Fibroblast of skin of left biceps (primary cell): ENCODE results near the gene IL36RN.

Experiments used
- DNase-seq, 2 experiments: peaks; one replicate each; pipeline ENCODE4 v3.0.0-alpha.2; 2013; ENCODE audit warnings: low read depth in 2 of 2

IL36RN gene

GRCh38 chr2:113058998-113059960 lies at the start of gene IL36RN:
Gene IL36RN (plus strand): TSS chr2:113059198. CDS start chr2:113059439, 241 bp downstream.
- no peak for DNase-seq

DNA sequence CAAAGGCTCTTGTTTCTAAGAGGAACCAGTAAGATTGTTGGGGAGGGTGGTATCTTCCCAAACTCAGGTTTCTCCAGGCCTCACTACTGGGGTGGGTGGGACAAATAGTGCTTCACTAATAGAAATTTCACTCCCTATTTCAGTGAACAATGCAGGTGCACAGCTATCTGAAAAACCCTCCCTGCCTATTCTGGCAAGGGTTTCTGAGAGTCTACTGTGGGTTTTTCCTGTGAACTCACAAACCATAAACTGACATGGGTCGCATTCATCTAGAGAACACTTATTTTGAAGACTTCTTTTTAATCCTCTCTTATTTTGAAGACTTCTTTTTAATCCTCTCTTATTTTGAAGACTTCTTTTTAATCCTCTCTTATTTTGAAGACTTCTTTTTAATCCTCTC lies 49.4 kb upstream of the IL36RN start:
- no peak for DNase-seq

DNA sequence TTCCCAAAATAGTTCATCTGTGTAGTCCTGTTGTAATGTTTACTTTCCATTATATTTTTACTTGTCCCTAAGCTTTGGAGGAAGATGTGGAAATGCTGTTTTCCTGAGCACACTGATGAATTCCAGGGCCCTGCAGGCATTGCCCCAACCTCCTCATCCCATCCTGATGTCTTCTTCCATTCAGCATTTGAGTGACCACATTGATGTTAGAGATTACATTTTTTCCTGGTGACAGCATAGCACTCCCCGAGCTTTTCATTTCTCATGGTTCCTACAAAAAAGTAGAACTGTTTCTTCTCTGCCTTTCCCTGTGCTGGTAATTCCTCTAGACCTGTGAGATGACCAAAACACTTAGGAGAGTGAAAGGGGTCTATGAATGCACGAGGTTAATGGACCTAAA lies 48.9 kb upstream of the IL36RN start:
- no peak for DNase-seq

GRCh38 chr2:113011108-113011507 lies 47.9 kb upstream of the IL36RN start:
- no peak for DNase-seq

DNA sequence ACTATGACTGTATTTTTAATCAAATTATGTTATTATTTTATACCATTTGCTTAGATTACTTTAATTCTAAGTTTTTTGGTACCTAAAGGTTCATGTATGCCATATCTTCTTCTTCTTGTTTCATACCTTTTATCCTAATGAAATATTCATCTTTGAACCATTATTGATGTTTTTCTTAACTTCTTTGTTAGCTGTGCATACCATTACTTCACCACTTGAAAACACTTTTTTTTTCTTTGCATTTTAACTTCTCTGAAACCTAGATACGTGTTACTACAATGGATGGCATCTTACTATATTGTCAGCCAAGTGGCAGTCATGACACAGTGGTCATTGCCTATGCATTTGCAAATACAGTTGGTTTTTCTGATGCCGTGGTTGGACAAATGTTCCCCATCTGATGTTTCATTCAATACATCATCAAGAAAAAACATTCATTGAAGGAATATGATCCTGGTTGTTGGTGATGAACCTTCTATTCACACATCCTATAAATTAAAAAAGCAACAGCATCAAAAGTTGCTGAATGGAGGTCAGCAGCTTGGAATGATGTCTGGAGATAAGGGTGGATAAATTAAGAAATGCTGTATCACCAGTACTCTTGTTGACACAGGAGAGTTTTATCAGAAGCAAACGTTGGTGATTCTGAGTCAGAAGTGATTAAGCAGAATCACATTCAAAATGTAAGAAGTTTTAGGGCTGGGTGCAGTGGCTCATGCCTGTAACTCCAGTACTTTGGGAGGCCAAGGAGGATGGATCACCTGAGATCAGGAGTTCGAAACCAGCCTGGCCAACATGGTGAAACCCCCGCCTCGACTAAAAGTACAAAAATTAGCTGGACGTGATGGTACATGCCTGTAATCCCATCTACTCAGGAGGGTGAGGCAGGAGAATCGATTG lies 46.3 kb upstream of the IL36RN start:
- no peak for DNase-seq

- no peak for DNase-seq
Observed at GRCh38 chr2:113013336-113013661, 45.7 kb upstream of the IL36RN start.

- no peak for DNase-seq
Observed at GRCh38 chr2:113014067-113014466, 44.9 kb upstream of the IL36RN start.

DNA sequence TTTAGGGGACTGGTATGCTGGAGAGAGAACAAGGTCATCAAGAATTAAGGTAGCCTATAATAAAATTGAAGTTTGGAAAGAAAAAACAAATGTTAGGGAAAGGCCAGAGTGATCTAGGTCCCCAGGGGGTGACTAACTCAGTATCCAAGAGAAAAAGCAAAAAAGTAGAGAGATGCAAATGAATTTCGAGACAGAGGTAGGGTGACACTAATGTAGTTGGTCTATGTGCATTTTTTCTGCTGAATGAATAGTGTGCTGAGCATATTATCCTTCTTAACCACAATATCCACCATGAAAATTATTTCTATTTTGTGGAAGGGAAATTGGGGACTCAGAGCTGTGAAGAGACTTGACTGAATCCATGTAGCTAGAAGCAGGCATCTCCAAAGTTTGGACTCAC lies 44.0 kb upstream of the IL36RN start:
- DNase-seq: no peak

DNA sequence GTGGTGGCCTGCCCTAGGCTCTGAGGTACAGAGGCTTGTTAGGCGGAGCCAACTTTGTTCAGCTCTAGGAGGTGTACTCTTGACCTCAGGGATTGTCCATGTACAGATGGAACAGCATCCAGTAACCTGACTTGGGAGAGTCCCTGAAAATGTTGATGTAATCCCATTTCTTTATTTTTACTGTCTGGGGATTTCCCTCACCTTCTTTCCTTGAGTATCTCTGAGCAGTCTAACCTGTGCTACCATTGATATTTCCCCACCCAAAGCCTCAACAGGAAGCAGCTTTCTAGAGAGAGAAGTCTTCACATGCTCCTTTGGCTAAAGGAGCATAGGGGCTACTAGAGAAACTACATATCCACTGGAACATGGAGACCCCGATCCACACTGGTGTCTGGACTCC lies 43.3 kb upstream of the IL36RN start:
- no peak for DNase-seq

GRCh38 chr2:113018509-113018908 lies 40.5 kb upstream of the IL36RN start:
- DNase-seq: no peak

- no peak for DNase-seq
Observed at GRCh38 chr2:113021312-113021711, 37.7 kb upstream of the IL36RN start.

DNA sequence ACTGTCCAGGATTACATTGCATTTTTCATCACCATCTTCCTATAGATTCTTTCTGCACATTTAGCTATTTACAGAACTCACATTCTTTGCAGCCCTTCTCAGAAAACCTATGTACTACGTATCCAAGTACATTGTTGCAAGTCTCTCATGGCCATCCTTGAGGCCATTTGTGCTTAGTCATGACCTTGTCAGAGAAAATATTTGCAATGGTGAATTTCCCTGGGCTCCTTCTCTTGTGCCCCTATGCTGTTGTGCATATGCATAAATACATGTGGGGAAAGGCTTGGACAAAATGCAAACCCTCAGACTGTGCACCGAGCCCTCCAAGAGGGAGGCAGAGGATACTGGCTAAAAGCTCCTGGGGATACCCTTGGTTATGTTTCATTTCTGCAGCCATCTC lies 34.2 kb upstream of the IL36RN start:
- DNase-seq: no peak

DNA sequence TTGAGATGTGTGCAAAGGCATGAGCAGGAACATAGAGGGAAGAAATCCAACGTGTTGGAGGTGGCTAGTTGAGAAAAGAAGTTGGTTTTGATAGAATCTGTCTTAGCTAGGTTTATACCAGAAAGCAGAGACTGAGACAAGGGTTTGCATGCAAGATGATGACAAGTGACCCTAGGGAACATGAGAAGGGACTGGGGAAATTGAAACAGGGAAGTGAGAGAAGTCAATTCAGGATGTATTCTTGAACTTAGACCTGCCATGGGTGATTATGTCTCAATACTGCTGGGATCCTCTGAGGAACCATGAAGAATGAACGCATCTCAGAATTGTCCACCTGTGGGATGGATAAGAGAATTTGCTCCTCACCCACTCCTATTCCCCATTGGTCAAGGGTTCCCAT lies 33.3 kb upstream of the IL36RN start:
- no peak for DNase-seq

GRCh38 chr2:113027691-113028090 lies 31.3 kb upstream of the IL36RN start:
- no peak for DNase-seq

- no peak for DNase-seq
Observed at GRCh38 chr2:113028112-113028511, 30.9 kb upstream of the IL36RN start.

- DNase-seq: no peak
Observed at GRCh38 chr2:113032737-113033136, 26.3 kb upstream of the IL36RN start.

- no peak for DNase-seq
Observed at GRCh38 chr2:113034016-113034415, 25.0 kb upstream of the IL36RN start.

DNA sequence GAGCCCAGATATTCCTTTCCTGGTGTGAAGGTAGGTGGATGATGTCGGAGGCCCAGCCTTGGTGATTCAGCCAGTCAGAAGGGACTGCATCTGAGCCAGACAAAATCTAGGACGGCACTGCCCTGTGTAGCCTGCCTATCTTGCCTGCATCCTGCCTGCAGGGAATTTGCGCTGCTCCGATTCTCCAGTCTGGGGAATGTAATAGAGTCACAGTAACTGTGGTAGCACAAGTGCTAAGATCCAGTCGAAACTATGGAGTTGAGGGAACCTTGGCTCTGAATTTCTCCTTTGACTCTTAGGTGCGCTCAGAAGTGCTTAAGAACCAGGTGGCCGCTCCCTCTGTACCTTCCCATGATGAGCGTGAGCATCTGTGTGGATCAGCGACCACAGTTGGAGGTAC lies 22.2 kb upstream of the IL36RN start:
- no peak for DNase-seq

- no peak for DNase-seq
Observed at GRCh38 chr2:113038291-113038690, 20.7 kb upstream of the IL36RN start.

GRCh38 chr2:113039158-113039557 lies 19.8 kb upstream of the IL36RN start:
- no peak for DNase-seq

- no peak for DNase-seq
Observed at GRCh38 chr2:113039719-113040118, 19.3 kb upstream of the IL36RN start.

DNA sequence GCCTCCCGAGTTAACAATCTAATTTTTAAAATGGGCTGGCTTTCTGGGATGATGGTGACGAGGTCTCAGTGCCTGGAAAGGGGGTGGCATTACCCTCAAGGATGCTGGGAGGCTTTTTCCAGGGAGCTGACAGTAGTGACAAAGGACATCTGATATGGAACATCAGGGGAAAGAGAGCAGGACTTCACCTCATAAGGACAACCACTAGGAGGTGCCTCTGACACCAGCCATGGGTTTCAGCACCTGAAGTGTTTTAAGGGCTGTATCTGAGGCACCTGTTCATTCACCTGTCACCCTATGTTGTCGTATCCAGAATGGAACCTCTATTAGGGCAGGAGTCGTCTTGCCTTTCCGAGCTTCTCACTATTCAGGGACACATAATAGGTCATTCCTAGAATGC lies 17.1 kb upstream of the IL36RN start:
- DNase-seq: no peak

- no peak for DNase-seq
Observed at GRCh38 chr2:113046465-113046864, 12.5 kb upstream of the IL36RN start.
